Measurements from ENCODE around the gene SERPINE1. TPM values are rescaled to one million over a fixed set of nuclear protein-coding genes. Genes with fewer than 3 reads are reported as not detected.

Gene SERPINE1
- total and polyA plus RNA-seq, 4 donors: 12.4 to 436 (median 37.0) TPM

GRCh38 chr7:101159696-101160674 lies 33.1 kb downstream of the SERPINE1 start:
- Histone ChIP-seq H3K9ac (ENCODE audit: insufficient read depth in 1 of 2, low read length in 2 of 2) (no peak overlapping the region), H3K36me3 (ENCODE audit: control insufficient read depth in 4 of 4, insufficient read depth in 4 of 4, low read length in 4 of 4) (peaks cover 3 to 26% (median 12%) of the 10 kb centered on the region in 4 donors), H3K27ac (ENCODE audit: low read depth in 1 of 2, low read length in 1 of 2) (no peak overlapping the region), H3K27me3 (ENCODE audit: control insufficient read depth in 3 of 3, insufficient read depth in 3 of 3, low read length in 2 of 3) (peaks cover 7 to 8% (median 7%) of the 10 kb centered on the region in 3 donors), H3K4me1 (ENCODE audit: control insufficient read depth in 5 of 5, insufficient read depth in 5 of 5, low read length in 5 of 5) (peaks cover 0 to 28% (median 16%) of the 10 kb centered on the region in 5 donors), H3K4me3 (no peak overlapping the region), H3K9me3 (ENCODE audit: control insufficient read depth in 4 of 4, insufficient read depth in 3 of 4, low read length in 3 of 4) (peaks cover 0 to 5% (median 0%) of the 10 kb centered on the region in 4 donors)
- whole genome bisulfite sequencing, 2 donors: 83 to 88% methylated on average over 29 to 31 of the region's 31 CpGs
- TF ChIP-seq CTCF (IDR thresholded peaks at IDR 0.05; ENCODE audit: control extremely low read depth, extremely low read depth): no peak
- ATAC-seq (ENCODE audit: insufficient read depth, low FRiP score) (no peak), DNase-seq (no peak)

GRCh38 chr7:101160910-101161309 lies 34.0 kb downstream of the SERPINE1 start:
- TF ChIP-seq CTCF (IDR thresholded peaks at IDR 0.05; ENCODE audit: control extremely low read depth, extremely low read depth): no peak
- peak in 1 of 3 donors; percentile 49 for DNase-seq
- ATAC-seq (ENCODE audit: insufficient read depth, low FRiP score): no peak
- no peak overlapping the region for H3K4me3 ChIP-seq
- peaks cover 3 to 26% (median 12%) of the 10 kb centered on the region in 4 donors for H3K36me3 ChIP-seq (ENCODE audit: control insufficient read depth in 4 of 4, insufficient read depth in 4 of 4, low read length in 4 of 4)
- no peak overlapping the region for H3K9ac ChIP-seq (ENCODE audit: insufficient read depth in 1 of 2, low read length in 2 of 2)
- no peak overlapping the region for H3K27ac ChIP-seq (ENCODE audit: low read depth in 1 of 2, low read length in 1 of 2)
- H3K27me3 ChIP-seq (ENCODE audit: control insufficient read depth in 3 of 3, insufficient read depth in 3 of 3, low read length in 2 of 3): peaks cover 7 to 15% (median 15%) of the 10 kb centered on the region in 3 donors
- peaks cover 0 to 33% (median 19%) of the 10 kb centered on the region in 5 donors for H3K4me1 ChIP-seq (ENCODE audit: control insufficient read depth in 5 of 5, insufficient read depth in 5 of 5, low read length in 5 of 5)
- peaks cover 0 to 7% (median 0%) of the 10 kb centered on the region in 4 donors for H3K9me3 ChIP-seq (ENCODE audit: control insufficient read depth in 4 of 4, insufficient read depth in 3 of 4, low read length in 3 of 4)

- peak; percentile 38 to 60 (median 53) for DNase-seq
- no peak for ATAC-seq (ENCODE audit: insufficient read depth, low FRiP score)
- Histone ChIP-seq H3K27me3 (ENCODE audit: control insufficient read depth in 3 of 3, insufficient read depth in 3 of 3, low read length in 2 of 3) (peaks cover 7 to 21% (median 19%) of the 10 kb centered on the region in 3 donors), H3K9ac (ENCODE audit: insufficient read depth in 1 of 2, low read length in 2 of 2) (no peak overlapping the region), H3K9me3 (ENCODE audit: control insufficient read depth in 4 of 4, insufficient read depth in 3 of 4, low read length in 3 of 4) (peaks cover 0 to 7% (median 0%) of the 10 kb centered on the region in 4 donors), H3K27ac (ENCODE audit: low read depth in 1 of 2, low read length in 1 of 2) (no peak overlapping the region), H3K36me3 (ENCODE audit: control insufficient read depth in 4 of 4, insufficient read depth in 4 of 4, low read length in 4 of 4) (peaks cover 2 to 25% (median 10%) of the 10 kb centered on the region in 4 donors), H3K4me3 (no peak overlapping the region), H3K4me1 (ENCODE audit: control insufficient read depth in 5 of 5, insufficient read depth in 5 of 5, low read length in 5 of 5) (peaks cover 0 to 34% (median 19%) of the 10 kb centered on the region in 5 donors)
- TF ChIP-seq CTCF (IDR thresholded peaks at IDR 0.05; ENCODE audit: control extremely low read depth, extremely low read depth): no peak
- WGBS, 2 donors: 77 to 84% methylated on average over 17 of the region's 17 CpGs
Measured at GRCh38 chr7:101161692-101162471, 35.0 kb downstream of the SERPINE1 start.

Measured in lung (tissue), 12 donors.